Measurements from ENCODE around the gene NDUFAF8. TPM values are rescaled to one million over a fixed set of nuclear protein-coding genes. Genes with fewer than 3 reads are reported as not detected.

The NDUFAF8 gene
- total RNA-seq, 4 donors from 2014 or later, result 17.8 to 39.4 (median 25.9) TPM

- Histone ChIP-seq H3K27ac (no peak overlapping the region), H3K9me3 (no peaks in the 10 kb centered on the region), H3K4me3 (no peak overlapping the region), H3K27me3 (no peaks in the 10 kb centered on the region), H3K36me3 (peaks cover 27% of the 10 kb centered on the region), H3K4me1 (peaks cover 33% of the 10 kb centered on the region)
- WGBS, result 77% methylated on average over 10 of the region's 15 CpGs
- TF ChIP-seq POLR2AphosphoS5 (IDR thresholded peaks at IDR 0.05) (no peak), POLR2A (IDR thresholded peaks at IDR 0.05) (no peak), EP300 (IDR thresholded peaks at IDR 0.05) (no peak)
- TF ChIP-seq, protein P1, sequence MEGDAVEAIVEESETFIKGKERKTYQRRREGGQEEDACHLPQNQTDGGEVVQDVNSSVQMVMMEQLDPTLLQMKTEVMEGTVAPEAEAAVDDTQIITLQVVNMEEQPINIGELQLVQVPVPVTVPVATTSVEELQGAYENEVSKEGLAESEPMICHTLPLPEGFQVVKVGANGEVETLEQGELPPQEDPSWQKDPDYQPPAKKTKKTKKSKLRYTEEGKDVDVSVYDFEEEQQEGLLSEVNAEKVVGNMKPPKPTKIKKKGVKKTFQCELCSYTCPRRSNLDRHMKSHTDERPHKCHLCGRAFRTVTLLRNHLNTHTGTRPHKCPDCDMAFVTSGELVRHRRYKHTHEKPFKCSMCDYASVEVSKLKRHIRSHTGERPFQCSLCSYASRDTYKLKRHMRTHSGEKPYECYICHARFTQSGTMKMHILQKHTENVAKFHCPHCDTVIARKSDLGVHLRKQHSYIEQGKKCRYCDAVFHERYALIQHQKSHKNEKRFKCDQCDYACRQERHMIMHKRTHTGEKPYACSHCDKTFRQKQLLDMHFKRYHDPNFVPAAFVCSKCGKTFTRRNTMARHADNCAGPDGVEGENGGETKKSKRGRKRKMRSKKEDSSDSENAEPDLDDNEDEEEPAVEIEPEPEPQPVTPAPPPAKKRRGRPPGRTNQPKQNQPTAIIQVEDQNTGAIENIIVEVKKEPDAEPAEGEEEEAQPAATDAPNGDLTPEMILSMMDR (IDR thresholded peaks at IDR 0.05), result no peak
- no peak for DNase-seq (ENCODE audit: low spot score in 2 of 2)
These were observed 13.3 kb downstream of the NDUFAF8 start for GRCh38 chr17:81252326-81252986.

GRCh38 chr17:81252987-81253329, 13.8 kb downstream of the NDUFAF8 start:
- 47% methylated on average over 14 of the region's 15 CpGs for WGBS
- peaks cover 32% of the 10 kb centered on the region for H3K36me3 ChIP-seq
- H3K4me3 ChIP-seq, result no peak overlapping the region

DNA sequence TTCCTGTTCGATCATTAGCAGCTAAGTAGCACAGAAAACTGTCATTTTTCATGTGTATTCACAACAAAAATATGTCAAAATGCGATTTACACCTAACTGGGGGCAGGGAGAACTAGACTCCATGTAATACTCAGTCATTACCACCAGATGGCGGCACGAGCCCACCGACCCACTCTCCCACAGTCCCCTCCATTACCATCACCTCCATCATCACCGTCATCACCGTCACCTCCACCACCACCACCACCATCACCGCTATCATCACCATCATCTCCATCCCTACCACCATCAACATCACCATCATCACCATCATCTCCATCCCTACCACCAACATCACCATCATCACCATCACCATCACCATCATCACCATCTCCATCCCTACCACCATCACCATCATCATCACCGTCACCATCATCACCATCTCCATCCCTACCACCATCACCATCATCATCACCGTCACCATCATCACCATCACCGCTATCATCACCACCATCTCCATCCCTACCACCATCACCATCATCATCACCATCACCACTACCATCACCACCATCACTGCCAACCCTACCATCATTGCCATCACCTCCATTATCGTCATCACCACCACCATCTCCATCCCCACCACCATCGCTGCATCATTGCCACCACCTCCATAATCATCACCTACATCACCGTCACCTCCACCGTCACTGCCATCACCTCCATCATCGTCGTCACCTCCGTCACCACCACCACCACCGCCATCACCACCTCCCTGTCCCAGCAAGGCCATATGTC, 14.4 kb downstream of the NDUFAF8 start:
- H3K9me3 ChIP-seq, result no peaks in the 10 kb centered on the region
- H3K27me3 ChIP-seq, result no peaks in the 10 kb centered on the region
- no peak for DNase-seq (ENCODE audit: low spot score in 2 of 2)
- no peak overlapping the region for H3K27ac ChIP-seq
- H3K4me1 ChIP-seq, result peaks cover 33% of the 10 kb centered on the region
- TF ChIP-seq, protein P1 (IDR thresholded peaks at IDR 0.05), result peak; percentile 79 to 85
- TF ChIP-seq EP300 (IDR thresholded peaks at IDR 0.05), result no peak
- 60% methylated on average over 19 of the region's 19 CpGs for WGBS
- H3K4me3 ChIP-seq, result no peak overlapping the region
- H3K36me3 ChIP-seq, result peaks cover 38% of the 10 kb centered on the region

More at GRCh38 chr17:81252987-81253329, 13.8 kb downstream of the NDUFAF8 start:
- Histone ChIP-seq H3K4me1 (peaks cover 33% of the 10 kb centered on the region), H3K27me3 (no peaks in the 10 kb centered on the region), H3K27ac (no peak overlapping the region), H3K9me3 (no peaks in the 10 kb centered on the region)
- DNase-seq (ENCODE audit: low spot score in 2 of 2), result no peak
- TF ChIP-seq EP300 (IDR thresholded peaks at IDR 0.05) (no peak), POLR2AphosphoS5 (IDR thresholded peaks at IDR 0.05) (no peak), POLR2A (IDR thresholded peaks at IDR 0.05) (no peak)
- TF ChIP-seq, protein P1 (IDR thresholded peaks at IDR 0.05), result no peak

- no peaks in the 10 kb centered on the region for H3K9me3 ChIP-seq
- no peak overlapping the region for H3K4me3 ChIP-seq
- peaks cover 33% of the 10 kb centered on the region for H3K4me1 ChIP-seq
- H3K27me3 ChIP-seq, result no peaks in the 10 kb centered on the region
- TF ChIP-seq POLR2A (IDR thresholded peaks at IDR 0.05), result no peak
- TF ChIP-seq, protein P1 (IDR thresholded peaks at IDR 0.05), result peak; percentile 5 to 36
- H3K36me3 ChIP-seq, result peaks cover 46% of the 10 kb centered on the region
- WGBS, result 12% methylated on average over 12 of the region's 35 CpGs
- peak overlapping the region; percentile 28 for H3K27ac ChIP-seq
- peak in 1 of 2 donors; percentile 85 for DNase-seq (ENCODE audit: low spot score in 2 of 2)
These were observed 16.0 kb downstream of the NDUFAF8 start for GRCh38 chr17:81254955-81255717.

DNA sequence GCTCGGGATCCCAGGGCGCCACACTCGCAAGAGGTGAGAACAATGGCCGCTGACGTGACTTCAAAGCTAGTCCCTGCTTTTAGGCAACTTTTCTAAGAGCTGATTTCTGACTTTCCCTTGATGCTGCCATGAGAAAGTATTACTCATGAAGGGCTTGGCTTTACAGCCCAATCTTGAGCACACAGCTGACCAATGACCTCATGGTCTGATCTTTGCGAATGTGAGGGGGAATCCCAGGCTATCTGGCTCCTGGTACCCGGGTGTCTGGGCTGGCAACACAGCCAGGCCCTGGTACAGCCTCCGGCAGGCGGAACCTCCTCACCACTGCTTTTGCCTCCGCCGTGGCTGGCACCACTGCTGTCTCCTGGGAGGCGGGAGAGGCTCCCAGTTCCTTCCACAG, 17.5 kb downstream of the NDUFAF8 start:
- Histone ChIP-seq H3K4me3 (no peak overlapping the region), H3K9me3 (no peaks in the 10 kb centered on the region), H3K27me3 (no peaks in the 10 kb centered on the region), H3K4me1 (peaks cover 26% of the 10 kb centered on the region), H3K36me3 (peaks cover 49% of the 10 kb centered on the region), H3K27ac (no peak overlapping the region)
- DNase-seq (ENCODE audit: low spot score in 2 of 2), result no peak
- 90% methylated on average over 7 of the region's 12 CpGs for WGBS
- TF ChIP-seq POLR2AphosphoS5 (IDR thresholded peaks at IDR 0.05) (no peak), EP300 (IDR thresholded peaks at IDR 0.05) (no peak), POLR2A (IDR thresholded peaks at IDR 0.05) (no peak)
